Keratinocyte (primary cell): ENCODE results near the gene PAFAH1B2. TPM values are rescaled to one million over a fixed set of nuclear protein-coding genes. Genes with fewer than 3 reads are reported as not detected.

ENCODE experiments used
- DNase-seq: peaks from one replicate; pipeline ENCODE4 v3.0.0-alpha.2; 2011; ENCODE audit warnings: low read depth, missing footprints, low spot score
- FAIRE-seq: peaks from 2 replicates; lab custom pipeline; 2011; peaks lifted over from hg19 to GRCh38; lab: Jason Lieb, UNC
- H2AFZ ChIP-seq: 2 replicates; pipeline ENCODE4 v1.6.0; 2012; ENCODE audit warnings: low read length, control low read depth, inconsistent platforms; ENCODE audit not compliant: control insufficient read depth
- H3K27ac ChIP-seq: 2 replicates; pipeline ENCODE4 v1.5.1; 2011; ENCODE audit warnings: low read length; ENCODE audit not compliant: control insufficient read depth, insufficient read depth
- H3K27me3 ChIP-seq: 3 replicates; pipeline ENCODE4 v1.6.0; 2011; ENCODE audit warnings: low read length; ENCODE audit not compliant: control insufficient read depth, insufficient read depth; ENCODE audit errors: extremely low read depth
- H3K36me3 ChIP-seq, 2 experiments: 2 replicates in 1 of 2; 3 replicates in 1 of 2; pipeline ENCODE4 v1.5.1; 2011; ENCODE audit warnings: low read length in 2 of 2, mild to moderate bottlenecking in 1 of 2; ENCODE audit not compliant: control insufficient read depth in 2 of 2, insufficient read depth in 2 of 2; ENCODE audit errors: extremely low read depth in 1 of 2
- H3K4me1 ChIP-seq: 3 replicates; pipeline ENCODE4 v1.5.1; 2011; ENCODE audit warnings: low read length; ENCODE audit not compliant: control insufficient read depth, insufficient read depth; ENCODE audit errors: extremely low read depth
- H3K4me2 ChIP-seq: 3 replicates; pipeline ENCODE4 v1.6.0; 2011; ENCODE audit warnings: low read depth, low read length; ENCODE audit not compliant: control insufficient read depth, insufficient read depth; ENCODE audit errors: extremely low read depth
- H3K4me3 ChIP-seq, 3 experiments: fragments of 200-600 bp in 1 of 3; sonication (generic) in 1 of 3; 2 replicates in 2 of 3; 3 replicates in 1 of 3; pipeline ENCODE4 v1.5.1; 2011 to 2016; ENCODE audit warnings: low read length in 3 of 3, mild to moderate bottlenecking in 3 of 3, control low read depth in 2 of 3, inconsistent platforms in 1 of 3, low read depth in 1 of 3, mixed read lengths in 1 of 3, mixed run types in 1 of 3, moderate library complexity in 1 of 3; ENCODE audit not compliant: control insufficient read depth in 2 of 3, insufficient read depth in 2 of 3; ENCODE audit errors: extremely low read depth in 1 of 3
- H3K79me2 ChIP-seq: 2 replicates; pipeline ENCODE4 v1.6.0; 2012; ENCODE audit warnings: low read length; ENCODE audit not compliant: control insufficient read depth, insufficient read depth
- H3K9ac ChIP-seq: 3 replicates; pipeline ENCODE4 v1.6.0; 2011; ENCODE audit warnings: low read length; ENCODE audit not compliant: control insufficient read depth, insufficient read depth; ENCODE audit errors: extremely low read depth
- H3K9me1 ChIP-seq: 3 replicates; pipeline ENCODE4 v1.6.0; 2011; ENCODE audit warnings: low read length; ENCODE audit not compliant: control insufficient read depth, insufficient read depth; ENCODE audit errors: extremely low read depth
- H3K9me3 ChIP-seq: 2 replicates; pipeline ENCODE4 v1.5.1; 2012; ENCODE audit warnings: low read depth, low read length; ENCODE audit not compliant: control insufficient read depth
- H4K20me1 ChIP-seq: 3 replicates; pipeline ENCODE4 v1.6.0; 2011; ENCODE audit warnings: low read length; ENCODE audit not compliant: control insufficient read depth, insufficient read depth; ENCODE audit errors: extremely low read depth
- EZH2 ChIP-seq: IDR thresholded peaks from one replicate; pipeline ENCODE4 v1.6.1; 2012; ENCODE audit warnings: inconsistent platforms, mild to moderate bottlenecking, low read length, moderate library complexity
- dilution Hi-C: fragments of 300-500 bp; cut with MboI; formaldehyde crosslinking; loops from one replicate; pipeline ENCODE4 v1.7.0; 2020; ENCODE audit warnings: low sequenced_read_pairs; ENCODE audit not compliant: extremely low pct_ligation_motif_present
- polyA plus RNA-seq, 5 experiments: library from polyadenylated mRNA; depleted of rRNA in 3 of 5; stranded (reverse) in 3 of 5; stranded (forward) in 1 of 5; unstranded in 1 of 5; fragments of >200 nt; gene quantifications; 1 replicate in 1 of 5; 2 replicates in 3 of 5; 3 replicates in 1 of 5; pipeline versions ENCODE4 v1.2.1 to v1.2.3, GENCODE V29; 2011 to 2012; ENCODE audit warnings: missing spikeins in 2 of 5, low read depth in 1 of 5, low replicate concordance in 1 of 5
- TF ChIP-seq, protein P1 (sequence below), 3 experiments: IDR thresholded peaks in 1 of 3; conservative IDR thresholded peaks in 1 of 3; optimal IDR thresholded peaks in 1 of 3; 2 replicates in 2 of 3; 3 replicates in 1 of 3; pipeline versions ENCODE3 to v1.5.1; 2011; ENCODE audit warnings: low read length in 3 of 3, mild to moderate bottlenecking in 3 of 3, moderate library complexity in 2 of 3, control low read depth in 1 of 3, inconsistent platforms in 1 of 3; ENCODE audit not compliant: insufficient read depth in 2 of 3; ENCODE audit errors: extremely low read depth in 1 of 3

Gene PAFAH1B2
- polyA plus RNA-seq, 1 donor (not counting 4 experiments of a cell fraction or from before 2014, with no cell fraction given), result 76.4 TPM

DNA sequence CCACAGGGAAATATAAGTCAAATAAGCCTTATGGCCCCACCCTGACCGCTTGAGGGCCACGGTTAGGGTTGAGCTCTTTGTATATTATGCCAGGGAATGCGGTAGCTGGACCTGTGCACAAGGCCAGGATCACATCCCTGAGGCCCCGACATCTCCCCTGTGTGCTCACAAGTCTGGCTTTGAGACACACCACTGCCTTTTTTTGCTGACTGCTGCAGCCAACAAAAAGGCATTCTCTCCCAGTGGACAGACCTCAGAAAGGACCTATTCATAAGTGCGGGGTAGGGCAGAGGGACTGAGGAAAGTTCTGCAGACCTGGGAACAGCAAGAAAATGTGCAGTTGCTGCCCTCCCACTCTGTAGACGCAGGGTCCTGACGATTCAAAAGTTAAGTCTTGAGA is 31.0 kb downstream of the PAFAH1B2 start:
- no peak overlapping the region for H2AFZ ChIP-seq
- peaks cover 2 to 4% of the 10 kb centered on the region in 2 experiments for H3K36me3 ChIP-seq
- H3K9ac ChIP-seq, result no peak overlapping the region
- dilution Hi-C loops, result no loop called here
- no peak for DNase-seq
- H3K79me2 ChIP-seq, result no peaks in the 10 kb centered on the region
- H3K4me2 ChIP-seq, result no peak overlapping the region
- no peak overlapping the region for H3K4me3 ChIP-seq
- no peaks in the 10 kb centered on the region for H3K9me3 ChIP-seq
- peaks cover 23% of the 10 kb centered on the region for H3K4me1 ChIP-seq
- H3K9me1 ChIP-seq, result no peaks in the 10 kb centered on the region
- H3K27ac ChIP-seq, result peak overlapping the region; percentile 17
- no peak for TF ChIP-seq EZH2
- TF ChIP-seq, protein P1, sequence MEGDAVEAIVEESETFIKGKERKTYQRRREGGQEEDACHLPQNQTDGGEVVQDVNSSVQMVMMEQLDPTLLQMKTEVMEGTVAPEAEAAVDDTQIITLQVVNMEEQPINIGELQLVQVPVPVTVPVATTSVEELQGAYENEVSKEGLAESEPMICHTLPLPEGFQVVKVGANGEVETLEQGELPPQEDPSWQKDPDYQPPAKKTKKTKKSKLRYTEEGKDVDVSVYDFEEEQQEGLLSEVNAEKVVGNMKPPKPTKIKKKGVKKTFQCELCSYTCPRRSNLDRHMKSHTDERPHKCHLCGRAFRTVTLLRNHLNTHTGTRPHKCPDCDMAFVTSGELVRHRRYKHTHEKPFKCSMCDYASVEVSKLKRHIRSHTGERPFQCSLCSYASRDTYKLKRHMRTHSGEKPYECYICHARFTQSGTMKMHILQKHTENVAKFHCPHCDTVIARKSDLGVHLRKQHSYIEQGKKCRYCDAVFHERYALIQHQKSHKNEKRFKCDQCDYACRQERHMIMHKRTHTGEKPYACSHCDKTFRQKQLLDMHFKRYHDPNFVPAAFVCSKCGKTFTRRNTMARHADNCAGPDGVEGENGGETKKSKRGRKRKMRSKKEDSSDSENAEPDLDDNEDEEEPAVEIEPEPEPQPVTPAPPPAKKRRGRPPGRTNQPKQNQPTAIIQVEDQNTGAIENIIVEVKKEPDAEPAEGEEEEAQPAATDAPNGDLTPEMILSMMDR (optimal IDR thresholded peaks at IDR 0.05 in 1 of 3, IDR thresholded peaks at IDR 0.05 in 1 of 3, conservative IDR thresholded peaks at IDR 0.05 in 1 of 3; ENCODE audit: extremely low read depth in 1 of 3, insufficient read depth in 2 of 3, low read length in 3 of 3), result no peak
- no peak for FAIRE-seq
- H4K20me1 ChIP-seq, result no peaks in the 10 kb centered on the region
- no peaks in the 10 kb centered on the region for H3K27me3 ChIP-seq

DNA sequence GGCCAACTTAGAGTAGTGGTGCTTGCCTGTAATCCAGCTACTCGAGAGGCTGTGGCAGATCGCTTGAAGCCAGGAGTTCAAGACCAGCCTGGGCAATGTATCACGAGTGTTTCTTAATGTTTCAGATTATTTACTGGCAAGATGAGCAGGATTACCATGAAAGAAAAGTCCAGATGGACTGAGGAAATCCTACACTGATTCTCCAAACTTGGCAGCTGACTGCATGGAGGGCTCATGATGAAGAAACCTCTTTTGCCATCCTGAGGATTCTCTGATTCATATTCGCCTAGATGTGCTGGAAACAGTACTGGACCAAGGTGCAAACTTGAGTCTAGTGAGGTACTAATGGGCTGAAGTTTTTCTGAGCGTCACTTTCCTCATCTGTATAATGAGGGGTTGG is 31.7 kb downstream of the PAFAH1B2 start:
- no peak overlapping the region for H3K27ac ChIP-seq
- no peaks in the 10 kb centered on the region for H3K79me2 ChIP-seq
- H3K9ac ChIP-seq, result no peak overlapping the region
- dilution Hi-C loops, result no loop called here
- H3K4me3 ChIP-seq, result no peak overlapping the region
- H3K4me1 ChIP-seq, result peaks cover 26% of the 10 kb centered on the region
- H3K4me2 ChIP-seq, result no peak overlapping the region
- no peaks in the 10 kb centered on the region for H3K27me3 ChIP-seq
- TF ChIP-seq, protein P1 (optimal IDR thresholded peaks at IDR 0.05 in 1 of 3, IDR thresholded peaks at IDR 0.05 in 1 of 3, conservative IDR thresholded peaks at IDR 0.05 in 1 of 3; ENCODE audit: extremely low read depth in 1 of 3, insufficient read depth in 2 of 3, low read length in 3 of 3), result no peak
- TF ChIP-seq EZH2, result no peak
- DNase-seq, result no peak
- H3K36me3 ChIP-seq, result peaks cover 2 to 4% of the 10 kb centered on the region in 2 experiments
- no peak overlapping the region for H2AFZ ChIP-seq
- no peaks in the 10 kb centered on the region for H4K20me1 ChIP-seq
- FAIRE-seq, result no peak
- H3K9me3 ChIP-seq, result no peaks in the 10 kb centered on the region
- H3K9me1 ChIP-seq, result no peaks in the 10 kb centered on the region
